NCI-H526 (cell line): ENCODE results near the gene ACP6.
"Not testable (repeated sequence)": the region's sequence is repeated elsewhere in the genome, so short reads cannot be mapped to it uniquely, and the experiment has no call there.

Experiments used
- DNase-seq, 2 experiments: peaks; one replicate each; lab custom pipeline; 2025; lab: John Stamatoyannopoulos, UW

ACP6 gene

GRCh38 chr1:147670319-147671001, at the start of gene ACP6:
Gene ACP6 (minus strand): TSS chr1:147670524. CDS start chr1:147670048, 476 bp downstream.
- DNase-seq, result peak; percentile 100

GRCh38 chr1:147719711-147720225, 49.4 kb upstream of the ACP6 start:
- no peak for DNase-seq

GRCh38 chr1:147719029-147719698, 48.8 kb upstream of the ACP6 start:
- DNase-seq, result peak in 1 of 2 experiments; percentile 41

GRCh38 chr1:147717706-147718097, 47.4 kb upstream of the ACP6 start:
- no peak for DNase-seq

DNA sequence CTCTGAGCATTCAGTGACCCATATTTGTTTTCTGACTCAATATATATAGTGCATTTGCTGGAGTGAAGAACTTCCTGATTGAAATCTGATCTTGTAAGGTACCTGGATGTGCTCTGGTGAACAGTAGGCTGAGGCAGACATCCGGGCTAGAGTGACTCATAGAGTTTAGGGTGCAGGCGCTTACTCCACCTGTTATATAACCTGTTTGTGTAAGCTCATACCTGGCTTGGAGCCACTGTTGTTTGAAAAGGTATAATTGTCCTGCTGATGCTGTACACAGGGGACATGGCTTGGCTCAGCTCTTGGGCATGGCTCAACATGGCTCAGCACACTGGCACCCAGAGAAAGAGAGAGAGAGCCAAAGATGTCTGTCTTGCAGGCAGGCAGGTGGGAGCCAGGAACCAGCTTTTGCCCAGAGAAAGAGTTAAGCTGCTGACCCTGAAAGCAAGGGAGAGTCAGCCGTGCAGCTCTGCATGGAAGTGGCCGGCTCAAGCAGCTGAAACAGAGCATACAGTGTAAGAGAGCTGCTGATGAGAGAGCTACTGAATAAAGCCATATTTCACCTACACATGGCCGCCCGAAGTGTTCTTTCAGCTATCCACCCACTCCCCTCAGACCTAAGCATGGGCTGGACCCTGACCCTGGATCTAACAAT, 46.9 kb upstream of the ACP6 start:
- peak; percentile 54 to 59 for DNase-seq

GRCh38 chr1:147712605-147713004, 42.3 kb upstream of the ACP6 start:
- no peak for DNase-seq

GRCh38 chr1:147700042-147701006, 30.0 kb upstream of the ACP6 start:
- peak; percentile 80 to 93 for DNase-seq

- DNase-seq, result no peak
Measured at GRCh38 chr1:147699686-147700041, 29.3 kb upstream of the ACP6 start.

DNA sequence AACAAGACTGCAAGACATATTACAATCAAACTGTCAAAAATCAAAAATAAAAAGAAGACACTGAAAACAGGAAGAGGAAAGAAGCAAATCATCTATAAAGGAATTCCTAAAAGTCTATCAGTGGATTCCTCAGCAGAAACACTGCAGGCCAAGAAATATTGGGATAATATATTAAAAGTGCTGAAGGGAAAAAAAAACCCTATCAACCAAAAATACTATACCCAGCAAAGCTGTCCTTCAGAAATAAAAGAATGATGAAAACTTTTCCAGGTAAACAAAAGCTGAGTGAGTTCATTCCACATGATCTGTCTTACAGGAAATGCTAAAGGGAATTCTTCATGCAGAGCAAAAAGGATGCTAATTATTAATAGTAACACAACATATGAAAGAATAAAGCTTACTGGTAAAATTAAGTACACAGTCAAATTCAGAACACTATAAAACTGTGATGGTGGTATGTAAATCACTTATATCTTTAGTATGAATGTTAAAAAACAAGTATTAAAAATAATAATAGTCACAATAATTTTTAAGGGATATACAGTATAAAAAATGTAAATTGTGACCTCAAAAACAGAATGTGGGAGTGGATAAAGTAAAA, 12.9 kb upstream of the ACP6 start:
- no peak for DNase-seq

DNA sequence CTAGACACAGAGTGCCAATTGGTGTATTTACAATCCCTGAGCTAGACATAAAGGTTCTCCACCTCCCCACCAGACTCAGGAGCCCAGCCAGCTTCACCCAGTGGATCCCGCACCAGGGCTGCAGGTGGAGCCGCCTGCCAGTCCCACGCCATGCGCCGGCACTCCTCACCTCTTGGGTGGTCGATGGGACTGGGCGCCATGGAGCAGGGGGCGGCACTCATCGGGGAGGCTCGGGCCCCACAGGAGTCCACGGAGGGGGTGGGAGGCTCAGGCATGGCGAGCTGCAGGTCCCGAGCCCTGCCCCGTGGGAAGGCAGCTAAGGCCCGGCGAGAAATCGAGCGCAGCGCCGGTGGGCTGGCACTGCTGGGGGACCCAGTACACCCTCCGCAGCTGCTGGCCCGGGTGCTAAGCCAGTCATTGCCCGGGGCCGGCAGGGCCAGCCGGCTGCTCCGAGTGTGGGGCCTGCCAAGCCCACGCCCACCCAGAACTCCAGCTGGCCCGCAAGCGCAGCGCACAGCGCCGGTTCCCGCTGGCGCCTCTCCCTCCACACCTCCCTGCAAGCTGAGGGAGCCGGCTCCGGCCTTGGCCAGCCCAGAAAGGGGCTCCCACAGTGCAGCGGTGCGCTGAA, 10.4 kb upstream of the ACP6 start:
- not testable (repeated sequence) for DNase-seq

DNA sequence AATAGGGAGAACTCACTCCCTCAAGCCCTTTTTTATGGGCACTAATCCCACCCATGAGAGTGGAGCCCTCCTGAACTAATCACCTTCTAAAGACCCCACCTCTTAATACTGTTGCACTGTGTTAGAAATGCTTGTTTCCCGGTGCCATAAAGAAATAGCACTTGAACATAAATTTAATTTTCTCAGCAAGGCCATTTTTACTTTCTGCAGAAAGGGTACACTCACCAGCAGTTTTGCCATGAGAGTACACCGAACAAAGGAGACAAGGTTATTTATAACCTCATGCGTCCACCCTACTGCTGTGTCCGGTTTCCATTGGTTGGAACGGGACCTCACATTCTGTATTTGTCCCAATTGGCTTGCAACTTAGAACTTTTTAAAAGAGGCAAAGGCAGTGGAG, 7.4 kb upstream of the ACP6 start:
- DNase-seq, result not testable (repeated sequence)

DNA sequence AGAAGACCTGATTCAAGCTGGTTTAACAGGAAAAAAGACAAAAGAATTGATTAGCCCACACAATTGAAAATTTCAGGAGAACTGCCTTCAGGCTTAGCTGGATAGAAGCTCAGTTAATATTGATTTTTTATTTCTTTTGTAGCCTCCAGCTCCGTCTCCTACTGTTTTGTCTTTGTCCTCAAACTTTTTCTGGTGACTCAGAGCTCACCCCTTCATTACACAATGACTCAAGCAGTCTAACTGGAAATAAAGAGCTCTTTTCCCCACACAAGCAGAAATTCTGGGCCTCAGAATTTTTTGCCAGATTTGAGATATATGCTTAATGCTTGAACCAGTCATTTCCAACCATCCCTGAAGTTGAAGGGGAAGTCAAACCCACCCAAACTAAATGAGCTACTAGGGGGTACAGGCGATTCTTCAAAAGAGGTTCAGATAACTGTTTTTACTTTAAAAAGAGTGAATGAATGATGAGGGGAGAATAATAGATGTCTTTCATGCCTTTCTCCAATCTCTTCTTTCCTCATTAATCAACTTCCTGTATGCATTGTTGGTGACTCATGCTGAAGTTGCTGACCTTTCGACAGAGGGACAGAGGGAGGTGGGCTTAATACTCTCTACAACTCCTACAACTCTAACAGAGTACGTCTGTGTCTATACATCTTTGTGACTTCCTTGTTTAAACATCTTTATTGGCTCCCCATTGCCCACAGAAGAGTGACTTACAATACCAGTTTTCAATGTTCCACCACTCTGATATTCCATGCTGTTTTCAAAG, 6.2 kb upstream of the ACP6 start:
- no peak for DNase-seq

DNA sequence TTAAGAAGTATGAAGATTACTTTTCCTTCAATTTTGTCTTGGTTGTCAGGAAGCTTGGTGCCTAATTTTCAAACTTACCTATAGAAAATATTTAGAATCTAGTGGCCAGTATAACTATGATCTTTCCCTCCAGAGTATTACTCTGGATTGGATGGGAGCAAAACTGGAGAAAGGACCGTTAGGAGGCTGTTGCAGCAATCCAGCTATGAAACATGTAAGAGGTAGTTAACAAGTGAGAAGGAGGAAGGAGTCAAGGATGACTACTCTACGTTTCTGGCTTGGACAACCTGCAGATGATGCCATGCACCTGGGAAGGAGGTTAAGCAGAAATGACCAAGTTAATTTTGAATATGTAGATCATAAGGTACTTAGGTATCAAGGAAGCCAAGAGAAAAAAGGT, 3.5 kb upstream of the ACP6 start:
- DNase-seq, result no peak

DNA sequence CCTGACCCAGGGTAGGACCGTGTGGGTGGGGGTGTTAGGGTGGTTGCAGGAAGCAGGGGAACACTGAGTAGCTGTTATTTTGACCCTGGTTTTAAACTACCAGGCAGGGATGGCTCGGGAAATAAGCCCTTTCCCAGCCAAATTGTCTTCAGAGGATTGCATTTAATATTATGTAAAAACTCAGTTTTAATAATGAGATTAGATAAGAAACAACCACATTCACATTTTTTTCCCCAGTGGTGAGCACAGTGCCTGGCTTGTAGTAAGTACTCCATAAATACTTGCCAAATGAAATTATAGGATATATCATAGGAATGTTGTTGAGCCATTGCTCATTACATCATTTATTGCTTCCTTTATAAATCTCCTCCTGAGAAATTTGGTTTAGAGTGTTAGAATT, 3.1 kb upstream of the ACP6 start:
- no peak for DNase-seq

GRCh38 chr1:147669469-147670318, 630 bp downstream of the ACP6 start:
- peak; percentile 88 to 96 for DNase-seq

DNA sequence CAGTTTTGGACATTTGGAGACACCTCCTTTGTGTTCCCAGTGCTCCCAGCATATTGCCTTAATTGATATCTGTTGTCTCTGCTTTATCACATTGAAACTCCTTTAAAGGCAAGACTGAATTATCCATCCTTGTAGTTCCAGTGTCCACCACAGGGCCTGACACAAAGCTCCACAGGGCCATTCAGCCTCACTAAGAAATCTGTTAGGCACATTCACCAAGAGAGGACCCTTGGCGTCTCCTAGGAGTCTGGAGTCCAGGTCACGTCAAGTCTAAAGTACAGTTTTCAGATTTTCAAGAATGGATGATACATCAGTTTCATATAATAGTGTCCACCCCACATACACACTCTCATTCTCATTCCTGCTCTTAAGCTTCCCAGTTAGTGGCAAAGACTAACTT, 4.8 kb downstream of the ACP6 start:
- DNase-seq, result peak; percentile 19 to 44

GRCh38 chr1:147664206-147664605, 6.1 kb downstream of the ACP6 start:
- DNase-seq, result no peak

GRCh38 chr1:147654511-147654910, 15.8 kb downstream of the ACP6 start:
- no peak for DNase-seq

DNA sequence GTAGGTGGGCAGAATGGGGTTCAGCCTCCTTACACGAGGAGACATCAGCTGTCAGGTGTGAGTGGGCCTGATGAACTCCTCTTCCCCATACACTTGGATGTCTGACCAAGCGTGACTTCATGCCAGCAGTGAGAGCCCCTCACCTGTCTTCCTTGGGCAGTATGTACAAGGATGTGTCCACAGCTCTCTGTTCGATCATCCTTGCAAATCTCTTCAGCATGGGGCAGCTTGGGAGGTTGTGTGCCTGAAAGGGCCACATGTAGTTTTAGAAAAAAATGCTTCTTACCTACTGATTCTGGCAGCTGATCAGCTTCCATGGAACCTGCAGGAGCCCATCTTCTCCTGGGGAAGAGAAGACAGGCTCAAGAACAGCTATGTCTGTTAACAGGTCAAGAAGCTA, 18.0 kb downstream of the ACP6 start:
- no peak for DNase-seq
